ENCODE measurements around the gene ZNF850. TPM values are rescaled to one million over a fixed set of nuclear protein-coding genes. Genes with fewer than 3 reads are reported as not detected.
"Not testable (repeated sequence)": the region's sequence is repeated elsewhere in the genome, so short reads cannot be mapped to it uniquely, and the experiment has no call there.

ZNF850 gene
- total RNA-seq (2014; rRNA removed; shearing (Covaris generic)), result 3.0 and 4.1 TPM in 2 replicates
- 1.2 and 2.3 TPM in 2 replicates for polyA plus RNA-seq (2014; cell fraction: nucleus; rRNA removed)

DNA sequence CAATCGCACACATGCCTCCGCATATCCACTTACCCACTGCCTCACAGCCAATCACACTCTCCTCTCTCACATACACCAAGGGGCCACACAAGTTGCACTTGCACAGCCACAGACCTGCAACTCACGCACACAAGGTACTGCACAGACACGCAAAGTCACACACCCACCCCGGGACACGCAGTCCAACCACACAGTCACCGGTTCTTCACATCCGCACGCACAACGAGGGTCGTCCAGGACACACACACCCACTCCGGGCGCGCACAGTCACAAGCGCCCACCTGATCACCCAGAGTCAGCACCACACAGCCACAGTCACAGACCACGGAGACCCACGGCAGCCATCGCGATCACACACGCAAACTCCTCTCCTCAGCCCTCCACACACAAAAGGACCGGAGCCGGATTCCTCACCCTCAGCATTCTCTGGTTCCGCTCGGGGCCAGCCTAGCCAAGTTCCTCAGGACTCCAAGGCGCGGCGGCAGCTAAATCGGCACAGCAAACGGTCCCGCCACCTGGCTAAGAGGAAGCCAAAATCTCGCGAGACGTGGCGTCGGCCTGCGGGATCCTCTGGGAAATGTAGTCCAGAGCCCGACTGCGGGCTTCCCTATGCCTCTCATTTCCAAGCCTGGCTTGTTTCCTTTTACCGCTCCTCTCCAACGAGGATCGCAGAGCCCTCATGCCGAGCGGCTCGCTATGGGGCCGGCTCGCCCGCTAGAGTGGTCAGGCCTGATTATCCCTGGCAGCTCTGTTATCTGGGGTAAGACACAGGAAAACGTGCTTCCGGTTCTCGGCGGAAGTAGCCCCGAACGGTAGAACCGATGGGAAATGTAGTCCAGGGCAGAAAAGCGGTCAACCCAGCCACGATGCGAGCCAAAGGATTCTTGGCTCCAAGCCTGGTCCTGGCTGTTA, at the start of gene ZNF850:
Gene ZNF850, minus strand, starts transcription at position 497 of the 912 bp plus-strand sequence. CDS start 10,201 bp downstream, outside the sequence.
- peak; percentile 86 for DNase-seq (ENCODE audit: extremely low read depth, low read depth)

DNA sequence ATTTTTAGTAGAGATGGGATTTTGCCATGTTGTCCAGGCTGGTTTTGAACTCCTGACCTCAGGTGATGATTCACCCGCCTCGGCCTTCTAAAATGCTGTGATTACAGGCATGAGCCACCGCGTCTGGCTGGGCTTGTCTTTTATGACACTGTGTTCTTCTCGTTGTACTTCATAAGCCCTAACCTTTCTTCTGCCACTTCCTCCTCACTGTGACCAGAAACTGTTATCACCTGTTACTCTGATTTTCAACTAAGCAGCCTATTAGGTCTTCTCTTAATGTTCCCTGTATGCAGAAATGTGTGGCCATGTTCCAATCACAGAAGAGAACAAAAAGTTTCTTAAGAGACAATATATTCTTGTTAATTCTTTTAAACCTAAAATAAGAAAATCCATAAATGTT, 49.2 kb upstream of the ZNF850 start:
- no peak for DNase-seq (ENCODE audit: extremely low read depth, low read depth)

GRCh38 chr19:36819130-36819630, 46.6 kb upstream of the ZNF850 start:
- no peak for DNase-seq (ENCODE audit: extremely low read depth, low read depth)

GRCh38 chr19:36807029-36807428, 34.4 kb upstream of the ZNF850 start:
- no peak for DNase-seq (ENCODE audit: extremely low read depth, low read depth)

DNA sequence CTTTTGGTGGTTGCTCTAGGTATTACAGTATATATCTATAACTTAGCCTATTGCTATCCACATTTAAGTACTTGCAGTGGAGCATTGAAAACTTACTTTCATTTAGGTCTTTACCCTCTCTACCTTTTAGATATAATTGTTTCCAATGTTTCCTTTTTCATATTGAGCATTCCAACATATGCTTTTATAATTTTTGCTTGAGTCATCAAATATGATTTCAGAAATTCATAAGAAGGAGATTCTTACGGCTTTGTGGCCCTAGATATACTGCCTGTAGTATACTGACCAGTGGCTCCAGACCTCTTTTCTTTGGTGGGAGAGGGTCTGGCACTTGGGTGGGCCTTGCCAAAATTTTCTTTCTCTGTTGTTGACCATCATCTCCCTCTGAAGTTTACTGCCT, 32.8 kb upstream of the ZNF850 start:
- DNase-seq (ENCODE audit: extremely low read depth, low read depth), result no peak

- DNase-seq (ENCODE audit: extremely low read depth, low read depth), result no peak
These were observed 25.1 kb upstream of the ZNF850 start for GRCh38 chr19:36797786-36798108.

GRCh38 chr19:36796714-36796992, 24.0 kb upstream of the ZNF850 start:
- no peak for DNase-seq (ENCODE audit: extremely low read depth, low read depth)

DNA sequence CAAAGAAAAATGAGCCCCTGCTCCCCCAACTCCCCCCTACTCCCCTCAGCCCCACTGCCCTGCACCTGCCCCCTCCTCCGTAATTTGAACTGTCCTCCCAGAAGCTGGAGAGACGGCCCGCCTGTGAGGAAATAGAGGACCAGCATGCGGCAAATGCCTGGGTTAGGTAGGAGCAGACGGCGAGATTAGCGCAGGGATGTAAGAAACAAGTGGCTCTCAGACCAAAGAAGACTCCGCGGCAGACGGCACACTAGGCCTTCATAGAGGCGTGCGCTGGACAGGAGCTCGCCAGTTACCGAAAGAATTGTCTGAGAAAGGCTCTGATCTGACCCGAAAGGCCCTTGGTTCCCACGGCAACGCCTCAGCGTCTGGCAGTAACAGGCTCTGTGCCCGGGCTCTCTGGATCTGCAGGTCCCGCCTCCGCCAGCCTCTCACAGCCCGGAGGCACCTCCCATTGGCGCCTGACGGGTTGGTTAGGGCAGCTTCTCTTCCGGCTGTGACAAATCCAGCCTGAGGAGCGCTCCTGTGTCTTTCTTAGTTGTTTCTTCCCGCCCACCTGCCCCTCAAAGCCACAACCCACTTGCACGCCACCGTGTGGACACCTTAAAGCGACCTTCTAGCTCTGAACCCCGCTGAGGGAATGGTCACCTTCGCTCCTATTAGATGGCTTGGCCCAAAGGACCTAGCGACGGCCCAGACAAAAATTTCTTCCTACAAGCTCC, 19.0 kb upstream of the ZNF850 start:
- not testable (repeated sequence) for DNase-seq (ENCODE audit: extremely low read depth, low read depth)

- no peak for DNase-seq (ENCODE audit: extremely low read depth, low read depth)
These were observed 3.2 kb upstream of the ZNF850 start for GRCh38 chr19:36775768-36776167.

DNA sequence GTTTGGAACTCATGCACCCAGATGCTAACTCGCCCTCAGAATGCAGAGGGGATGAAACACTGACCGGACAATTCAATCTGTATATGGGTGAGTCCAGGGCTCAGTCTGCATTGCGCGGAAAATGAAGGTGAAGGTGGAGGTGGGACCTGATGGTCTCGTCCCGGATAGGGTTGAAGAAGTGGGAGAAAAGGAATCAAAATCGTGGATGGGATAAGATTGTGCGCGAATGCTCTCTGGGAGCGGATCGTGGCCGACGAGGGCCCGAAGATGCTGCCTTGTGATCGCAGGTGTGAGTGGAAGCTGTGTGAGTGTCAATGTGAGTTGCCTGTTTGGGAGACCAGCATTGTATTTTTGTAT, 594 bp upstream of the ZNF850 start:
- DNase-seq (ENCODE audit: extremely low read depth, low read depth), result no peak

- no peak for DNase-seq (ENCODE audit: extremely low read depth, low read depth)
These were observed 1.1 kb downstream of the ZNF850 start for GRCh38 chr19:36771261-36772231.

DNA sequence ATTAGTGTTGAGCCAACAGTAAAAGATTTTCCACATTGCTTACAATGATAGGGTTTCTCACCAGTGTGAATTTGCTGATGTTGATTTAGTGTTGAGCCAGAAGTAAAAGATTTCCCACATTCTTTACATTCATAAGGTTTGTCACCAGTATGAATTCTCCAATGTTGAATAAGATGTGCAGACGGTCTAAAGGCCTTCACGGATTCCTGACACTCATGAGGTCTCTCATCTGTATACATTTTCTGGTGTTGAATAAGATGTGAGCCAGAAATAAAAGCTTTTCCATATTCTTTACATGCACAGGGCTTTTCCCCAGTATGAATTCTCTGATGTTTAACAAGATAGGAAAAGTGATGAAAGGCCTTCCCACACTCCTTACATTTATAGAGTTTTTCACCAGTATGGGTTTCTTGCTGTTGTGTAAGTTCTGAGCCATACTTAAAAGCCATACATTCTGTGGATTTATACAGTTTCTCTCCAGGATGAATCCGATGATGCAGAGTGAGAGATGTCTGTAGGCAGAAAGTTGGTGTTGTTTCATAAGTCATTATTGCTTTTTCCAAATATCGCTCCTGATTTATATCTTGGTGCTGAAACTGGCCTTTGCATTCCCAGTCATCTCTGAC, 22.4 kb downstream of the ZNF850 start:
- no peak for DNase-seq (ENCODE audit: extremely low read depth, low read depth)

GRCh38 chr19:36749613-36750012, 23.0 kb downstream of the ZNF850 start:
- not testable (repeated sequence) for DNase-seq (ENCODE audit: extremely low read depth, low read depth)

- no peak for DNase-seq (ENCODE audit: extremely low read depth, low read depth)
These were observed 24.0 kb downstream of the ZNF850 start for GRCh38 chr19:36748431-36749275.

GRCh38 chr19:36747750-36748149, 24.9 kb downstream of the ZNF850 start:
- DNase-seq (ENCODE audit: extremely low read depth, low read depth), result no peak

DNA sequence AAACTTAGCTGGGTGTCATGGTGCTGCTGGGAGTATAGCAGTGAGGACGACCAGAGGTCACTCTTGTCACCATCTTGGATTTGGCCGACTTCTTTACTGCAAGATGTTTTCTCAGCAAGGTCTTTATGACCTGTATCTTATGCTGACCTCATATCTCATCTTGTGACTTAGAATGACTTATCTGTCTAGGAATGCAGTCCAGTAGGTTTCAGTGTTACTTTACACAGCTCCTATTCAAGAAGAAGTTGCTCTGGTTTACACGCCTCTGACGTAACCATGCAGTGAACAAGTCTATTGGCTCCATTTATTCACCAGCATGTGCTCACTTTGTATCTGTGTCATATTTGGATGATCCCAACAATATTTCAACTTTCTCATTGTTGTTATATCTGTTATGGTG, 26.7 kb downstream of the ZNF850 start:
- DNase-seq (ENCODE audit: extremely low read depth, low read depth), result no peak

DNA sequence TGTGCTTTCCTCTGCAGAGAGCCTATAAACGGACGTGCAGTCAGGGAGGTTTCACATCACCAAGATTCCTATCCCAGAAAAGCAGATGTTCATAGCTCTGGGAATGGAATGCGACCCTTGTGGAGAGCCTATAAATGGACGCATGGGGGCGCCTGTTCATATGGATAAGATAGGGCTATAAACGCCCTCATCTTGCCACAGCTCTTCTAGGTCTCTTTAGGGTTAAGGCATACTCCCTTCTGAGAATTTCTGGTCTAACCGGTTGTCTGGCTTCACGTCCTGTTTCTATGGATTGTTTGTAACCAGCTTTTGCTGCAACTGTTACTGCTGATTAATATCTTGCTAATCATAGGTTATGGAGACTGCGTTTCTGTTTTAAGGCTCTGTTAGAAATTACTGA, 36.4 kb downstream of the ZNF850 start:
- DNase-seq (ENCODE audit: extremely low read depth, low read depth), result not testable (repeated sequence)

GRCh38 chr19:36719687-36720556, 52.7 kb downstream of the ZNF850 start:
- no peak for DNase-seq (ENCODE audit: extremely low read depth, low read depth)

Data from NCI-H460 (cell line).